Measurements from ENCODE around the gene STXBP5L. TPM values are rescaled to one million over a fixed set of nuclear protein-coding genes. Genes with fewer than 3 reads are reported as not detected.
"Not testable (repeated sequence)": the region's sequence is repeated elsewhere in the genome, so short reads cannot be mapped to it uniquely, and the experiment has no call there.

Gene STXBP5L
- total and polyA plus RNA-seq, 3 experiments from 2014 or later = not detected

GRCh38 chr3:121064121-121064520, 156.1 kb downstream of the STXBP5L start:
- CTCF ChIA-PET = interaction anchor here (1.3 kb wide), 1 partner anchor 10 kb away, joined by 4 read pairs; no protein-coding TSS in a partner anchor
- no peak overlapping the region for H3K27ac Mint-ChIP-seq
- H3K4me1 ChIP-seq (ENCODE audit: insufficient read depth, low read length) = no peaks in the 10 kb centered on the region

GRCh38 chr3:121072133-121072532, 164.1 kb downstream of the STXBP5L start:
- H3K4me1 ChIP-seq (ENCODE audit: insufficient read depth, low read length) = no peaks in the 10 kb centered on the region
- no peaks in the 10 kb centered on the region for H3K27me3 ChIP-seq (ENCODE audit: insufficient read depth, low read length, poor library complexity, severe bottlenecking)
- no peaks in the 10 kb centered on the region for H3K36me3 ChIP-seq (ENCODE audit: insufficient read depth, low read length)
- no peak for DNase-seq
- ChIA-PET POLR2A (no interaction called here), CTCF (no interaction called here)
- H3K9me3 Mint-ChIP-seq = peaks cover 0 to 10% (median 1%) of the 10 kb centered on the region in 5 donors
- no peak overlapping the region for H3K4me3 ChIP-seq (ENCODE audit: low read length)
- no peaks in the 10 kb centered on the region for H3K27me3 Mint-ChIP-seq
- H3K4me3 Mint-ChIP-seq = no peak overlapping the region
- H3K27ac ChIP-seq (ENCODE audit: low read depth, low read length) = no peak overlapping the region
- no peaks in the 10 kb centered on the region for H3K9me3 ChIP-seq (ENCODE audit: low read length)
- H3K27ac Mint-ChIP-seq = no peak overlapping the region
- no peaks in the 10 kb centered on the region for H3K4me1 Mint-ChIP-seq
- H3K36me3 Mint-ChIP-seq = no peaks in the 10 kb centered on the region

More at GRCh38 chr3:121064121-121064520, 156.1 kb downstream of the STXBP5L start:
- Histone ChIP-seq H3K36me3 (ENCODE audit: insufficient read depth, low read length) (no peaks in the 10 kb centered on the region), H3K27ac (ENCODE audit: low read depth, low read length) (no peak overlapping the region), H3K27me3 (ENCODE audit: insufficient read depth, low read length, poor library complexity, severe bottlenecking) (no peaks in the 10 kb centered on the region), H3K4me3 (ENCODE audit: low read length) (no peak overlapping the region), H3K9me3 (ENCODE audit: low read length) (no peaks in the 10 kb centered on the region)
- POLR2A ChIA-PET = no interaction called here
- H3K36me3 Mint-ChIP-seq = no peaks in the 10 kb centered on the region
- no peaks in the 10 kb centered on the region for H3K4me1 Mint-ChIP-seq
- DNase-seq = no peak
- H3K27me3 Mint-ChIP-seq = no peaks in the 10 kb centered on the region
- peaks cover 0 to 14% (median 2%) of the 10 kb centered on the region in 5 donors for H3K9me3 Mint-ChIP-seq
- H3K4me3 Mint-ChIP-seq = no peak overlapping the region

GRCh38 chr3:121073011-121073410, 165.0 kb downstream of the STXBP5L start:
- no peaks in the 10 kb centered on the region for H3K27me3 ChIP-seq (ENCODE audit: insufficient read depth, low read length, poor library complexity, severe bottlenecking)
- no peak overlapping the region for H3K4me3 Mint-ChIP-seq
- no peaks in the 10 kb centered on the region for H3K4me1 ChIP-seq (ENCODE audit: insufficient read depth, low read length)
- H3K36me3 ChIP-seq (ENCODE audit: insufficient read depth, low read length) = no peaks in the 10 kb centered on the region
- CTCF ChIA-PET = no interaction called here
- H3K27ac Mint-ChIP-seq = no peak overlapping the region
- POLR2A ChIA-PET = no interaction called here
- no peaks in the 10 kb centered on the region for H3K4me1 Mint-ChIP-seq
- no peak for DNase-seq
- no peaks in the 10 kb centered on the region for H3K9me3 ChIP-seq (ENCODE audit: low read length)
- H3K27me3 Mint-ChIP-seq = no peaks in the 10 kb centered on the region
- H3K36me3 Mint-ChIP-seq = no peaks in the 10 kb centered on the region
- H3K4me3 ChIP-seq (ENCODE audit: low read length) = no peak overlapping the region
- no peak overlapping the region for H3K27ac ChIP-seq (ENCODE audit: low read depth, low read length)
- peaks cover 0 to 10% (median 3%) of the 10 kb centered on the region in 5 donors for H3K9me3 Mint-ChIP-seq

- H3K9me3 ChIP-seq (ENCODE audit: low read length) = no peaks in the 10 kb centered on the region
- DNase-seq = no peak
- Mint-ChIP-seq H3K27me3 (no peaks in the 10 kb centered on the region), H3K9me3 (peaks cover 0 to 4% (median 2%) of the 10 kb centered on the region in 5 donors), H3K4me1 (no peaks in the 10 kb centered on the region), H3K36me3 (no peaks in the 10 kb centered on the region), H3K4me3 (no peak overlapping the region), H3K27ac (no peak overlapping the region)
- H3K27ac ChIP-seq (ENCODE audit: low read depth, low read length) = no peak overlapping the region
- no peaks in the 10 kb centered on the region for H3K36me3 ChIP-seq (ENCODE audit: insufficient read depth, low read length)
- CTCF ChIA-PET = no interaction called here
- H3K4me1 ChIP-seq (ENCODE audit: insufficient read depth, low read length) = no peaks in the 10 kb centered on the region
- H3K4me3 ChIP-seq (ENCODE audit: low read length) = no peak overlapping the region
- POLR2A ChIA-PET = no interaction called here
- no peaks in the 10 kb centered on the region for H3K27me3 ChIP-seq (ENCODE audit: insufficient read depth, low read length, poor library complexity, severe bottlenecking)
Measured at GRCh38 chr3:121075191-121075590, 167.2 kb downstream of the STXBP5L start.

GRCh38 chr3:121078378-121079101, 170.5 kb downstream of the STXBP5L start:
- H3K4me3 Mint-ChIP-seq; H3K9me3 Mint-ChIP-seq; H3K9me3 ChIP-seq (ENCODE audit: low read length); H3K4me3 ChIP-seq (ENCODE audit: low read length); H3K27me3 Mint-ChIP-seq; CTCF ChIA-PET; H3K27ac Mint-ChIP-seq; H3K4me1 Mint-ChIP-seq; POLR2A ChIA-PET; H3K4me1 ChIP-seq (ENCODE audit: insufficient read depth, low read length); H3K27ac ChIP-seq (ENCODE audit: low read depth, low read length); H3K27me3 ChIP-seq (ENCODE audit: insufficient read depth, low read length, poor library complexity, severe bottlenecking); H3K36me3 Mint-ChIP-seq; H3K36me3 ChIP-seq (ENCODE audit: insufficient read depth, low read length); DNase-seq: not testable (repeated sequence)

GRCh38 chr3:121096953-121097352, 188.9 kb downstream of the STXBP5L start:
- Histone ChIP-seq H3K36me3 (ENCODE audit: insufficient read depth, low read length) (no peaks in the 10 kb centered on the region), H3K9me3 (ENCODE audit: low read length) (no peaks in the 10 kb centered on the region), H3K4me3 (ENCODE audit: low read length) (no peak overlapping the region), H3K4me1 (ENCODE audit: insufficient read depth, low read length) (no peaks in the 10 kb centered on the region), H3K27me3 (ENCODE audit: insufficient read depth, low read length, poor library complexity, severe bottlenecking) (no peaks in the 10 kb centered on the region), H3K27ac (ENCODE audit: low read depth, low read length) (no peak overlapping the region)
- Mint-ChIP-seq H3K36me3 (no peaks in the 10 kb centered on the region), H3K4me3 (no peak overlapping the region), H3K27ac (no peak overlapping the region), H3K27me3 (peaks cover 0 to 3% of the 10 kb centered on the region in 2 donors), H3K9me3 (peaks cover under 1 to 13% (median 7%) of the 10 kb centered on the region in 5 donors), H3K4me1 (no peaks in the 10 kb centered on the region)
- DNase-seq = no peak
- CTCF ChIA-PET = no interaction called here
- POLR2A ChIA-PET = no interaction called here

- H3K4me1 Mint-ChIP-seq; H3K27me3 Mint-ChIP-seq; H3K9me3 ChIP-seq (ENCODE audit: low read length); H3K4me3 ChIP-seq (ENCODE audit: low read length); H3K36me3 Mint-ChIP-seq; H3K4me1 ChIP-seq (ENCODE audit: insufficient read depth, low read length); H3K36me3 ChIP-seq (ENCODE audit: insufficient read depth, low read length); DNase-seq; H3K27ac Mint-ChIP-seq; POLR2A ChIA-PET; H3K27ac ChIP-seq (ENCODE audit: low read depth, low read length); H3K4me3 Mint-ChIP-seq; H3K27me3 ChIP-seq (ENCODE audit: insufficient read depth, low read length, poor library complexity, severe bottlenecking); CTCF ChIA-PET: not testable (repeated sequence)
- peaks cover 0 to 11% (median 2%) of the 10 kb centered on the region in 5 donors for H3K9me3 Mint-ChIP-seq
Measured at GRCh38 chr3:121111086-121111485, 203.1 kb downstream of the STXBP5L start.

- Mint-ChIP-seq H3K36me3 (no peaks in the 10 kb centered on the region), H3K27ac (no peak overlapping the region)
Measured at GRCh38 chr3:121111914-121112612, 204.1 kb downstream of the STXBP5L start.

More at GRCh38 chr3:121111914-121112612, 204.1 kb downstream of the STXBP5L start:
- H3K27ac ChIP-seq (ENCODE audit: low read depth, low read length) = no peak overlapping the region
- no peak for DNase-seq
- no peak overlapping the region for H3K4me3 Mint-ChIP-seq
- H3K9me3 ChIP-seq (ENCODE audit: low read length) = no peaks in the 10 kb centered on the region
- CTCF ChIA-PET = no interaction called here
- no peaks in the 10 kb centered on the region for H3K4me1 Mint-ChIP-seq
- H3K4me3 ChIP-seq (ENCODE audit: low read length) = no peak overlapping the region
- no peaks in the 10 kb centered on the region for H3K27me3 ChIP-seq (ENCODE audit: insufficient read depth, low read length, poor library complexity, severe bottlenecking)
- H3K27me3 Mint-ChIP-seq = no peaks in the 10 kb centered on the region
- H3K36me3 ChIP-seq (ENCODE audit: insufficient read depth, low read length) = no peaks in the 10 kb centered on the region
- POLR2A ChIA-PET = no interaction called here
- H3K9me3 Mint-ChIP-seq = peaks cover 0 to 11% (median 2%) of the 10 kb centered on the region in 5 donors
- no peaks in the 10 kb centered on the region for H3K4me1 ChIP-seq (ENCODE audit: insufficient read depth, low read length)
